H9 (cell line): ENCODE data around the gene ARHGAP26. TPM values are rescaled to one million over a fixed set of nuclear protein-coding genes. Genes with fewer than 3 reads are reported as not detected.

ENCODE experiments used
- DNase-seq: peaks from one replicate; pipeline ENCODE4 v3.0.0-alpha.2; 2017
- H2AFZ ChIP-seq: one replicate; pipeline ENCODE4 v1.6.1; 2013; ENCODE audit warnings: mild to moderate bottlenecking, low read length, control low read depth, moderate library complexity
- H2AK5ac ChIP-seq: 2 replicates; pipeline ENCODE4 v1.6.1; 2013; ENCODE audit warnings: low read length, control low read depth, mixed read lengths; ENCODE audit not compliant: insufficient read length
- H2BK120ac ChIP-seq: one replicate; pipeline ENCODE4 v1.6.1; 2013; ENCODE audit warnings: low read depth, mild to moderate bottlenecking, low read length, control low read depth, inconsistent platforms; ENCODE audit not compliant: poor library complexity, severe bottlenecking
- H2BK12ac ChIP-seq: 2 replicates; pipeline ENCODE4 v1.6.1; 2013; ENCODE audit warnings: low read length, control low read depth, mixed read lengths, low read depth; ENCODE audit not compliant: insufficient read length
- H2BK15ac ChIP-seq: 2 replicates; pipeline ENCODE4 v1.6.1; 2013; ENCODE audit warnings: low read depth, low read length, control low read depth
- H2BK20ac ChIP-seq: one replicate; pipeline ENCODE4 v1.6.1; 2013; ENCODE audit warnings: low read depth, mild to moderate bottlenecking, low read length, control low read depth, inconsistent platforms; ENCODE audit not compliant: poor library complexity, severe bottlenecking
- H2BK5ac ChIP-seq: 2 replicates; pipeline ENCODE4 v1.6.1; 2013; ENCODE audit warnings: low read length, control low read depth, mixed read lengths; ENCODE audit not compliant: insufficient read length
- H3K14ac ChIP-seq: 2 replicates; pipeline ENCODE4 v1.6.1; 2013; ENCODE audit warnings: low read length, control low read depth; ENCODE audit not compliant: insufficient read depth
- H3K18ac ChIP-seq: 2 replicates; pipeline ENCODE4 v1.6.1; 2013; ENCODE audit warnings: low read depth, mild to moderate bottlenecking, mixed read lengths, low read length, control low read depth; ENCODE audit not compliant: insufficient read length
- H3K23ac ChIP-seq: 2 replicates; pipeline ENCODE4 v1.6.1; 2013; ENCODE audit warnings: low read length, control low read depth, mixed read lengths, low read depth; ENCODE audit not compliant: insufficient read length
- H3K23me2 ChIP-seq: 2 replicates; pipeline ENCODE4 v1.6.1; 2013; ENCODE audit warnings: low read depth, mild to moderate bottlenecking, mixed read lengths, low read length, control low read depth; ENCODE audit not compliant: insufficient read length, poor library complexity, severe bottlenecking
- H3K27ac ChIP-seq: 2 replicates; pipeline ENCODE4 v1.5.1; 2013; ENCODE audit warnings: low read length, control low read depth, mixed read lengths, low read depth; ENCODE audit not compliant: insufficient read length
- H3K27me3 ChIP-seq: 2 replicates; pipeline ENCODE4 v1.6.1; 2013; ENCODE audit warnings: low read length, control low read depth, inconsistent platforms; ENCODE audit not compliant: insufficient read depth
- H3K4ac ChIP-seq: 2 replicates; pipeline ENCODE4 v1.6.1; 2013; ENCODE audit warnings: low read depth, mild to moderate bottlenecking, control low read depth, inconsistent platforms, low read length, moderate library complexity
- H3K4me1 ChIP-seq: 2 replicates; pipeline ENCODE4 v1.6.1; 2013; ENCODE audit warnings: low read length, control low read depth, inconsistent platforms; ENCODE audit not compliant: insufficient read depth
- H3K4me2 ChIP-seq: 2 replicates; pipeline ENCODE4 v1.6.1; 2013; ENCODE audit warnings: low read length, control low read depth, mixed read lengths; ENCODE audit not compliant: insufficient read length, insufficient read depth
- H3K56ac ChIP-seq: 2 replicates; pipeline ENCODE4 v1.6.1; 2013; ENCODE audit warnings: low read depth, mild to moderate bottlenecking, mixed read lengths, low read length, control low read depth; ENCODE audit not compliant: insufficient read length
- H3K79me1 ChIP-seq: 2 replicates; pipeline ENCODE4 v1.6.1; 2013; ENCODE audit warnings: low read depth, mild to moderate bottlenecking, moderate library complexity, low read length, control low read depth, inconsistent platforms; ENCODE audit not compliant: insufficient read depth, poor library complexity, severe bottlenecking
- H3K79me2 ChIP-seq: 2 replicates; pipeline ENCODE4 v1.6.1; 2013; ENCODE audit warnings: low read length, control low read depth, inconsistent platforms; ENCODE audit not compliant: insufficient read depth
- H3K9ac ChIP-seq: 2 replicates; pipeline ENCODE4 v1.6.1; 2013; ENCODE audit warnings: low read length, control low read depth, mixed read lengths; ENCODE audit not compliant: insufficient read length; ENCODE audit errors: extremely low read depth
- H3K9me3 ChIP-seq: one replicate; pipeline ENCODE4 v1.6.1; 2013; ENCODE audit warnings: low read depth, low read length, inconsistent platforms; ENCODE audit not compliant: control insufficient read depth
- H3T11ph ChIP-seq: one replicate; pipeline ENCODE4 v1.6.1; 2013; ENCODE audit warnings: mild to moderate bottlenecking, low read length, control low read depth, inconsistent platforms
- H4K20me1 ChIP-seq: one replicate; pipeline ENCODE4 v1.6.1; 2013; ENCODE audit not compliant: control insufficient read depth, insufficient read length, insufficient read depth
- H4K5ac ChIP-seq: 2 replicates; pipeline ENCODE4 v1.6.1; 2013; ENCODE audit warnings: low read depth, mild to moderate bottlenecking, mixed read lengths, low read length, control low read depth; ENCODE audit not compliant: insufficient read length
- H4K8ac ChIP-seq: replicated peaks from 2 replicates; pipeline ENCODE4 v1.6.1; 2013; ENCODE audit warnings: low read length, control low read depth, mixed read lengths, low read depth; ENCODE audit not compliant: insufficient read length
- H4K91ac ChIP-seq: 2 replicates; pipeline ENCODE4 v1.6.1; 2013; ENCODE audit warnings: low read depth, mild to moderate bottlenecking, moderate library complexity, mixed read lengths, low read length, control low read depth; ENCODE audit not compliant: insufficient read length
- H3K27ac Mint-ChIP-seq, 3 experiments: 2 replicates in 2 of 3; 3 replicates in 1 of 3; pipeline ENCODE4 v1.8.0; 2020 to 2021; ENCODE audit warnings: mixed read lengths in 3 of 3, mild to moderate bottlenecking in 1 of 3, moderate library complexity in 1 of 3
- H3K27me3 Mint-ChIP-seq: 2 replicates; pipeline ENCODE4 v1.8.0; 2021; ENCODE audit warnings: low read depth, mild to moderate bottlenecking, moderate library complexity, mixed read lengths
- H3K36me3 Mint-ChIP-seq, 3 experiments: 2 replicates in 2 of 3; 3 replicates in 1 of 3; pipeline ENCODE4 v1.8.0; 2020 to 2021; ENCODE audit warnings: low read depth in 3 of 3, mixed read lengths in 3 of 3; ENCODE audit not compliant: insufficient read depth in 1 of 3
- H3K4me1 Mint-ChIP-seq, 2 experiments: 2 replicates each; pipeline ENCODE4 v1.8.0; 2020; ENCODE audit warnings: mixed read lengths in 2 of 2
- H3K4me3 Mint-ChIP-seq, 2 experiments: 2 replicates in 1 of 2; 3 replicates in 1 of 2; pipeline ENCODE4 v1.8.0; 2020 to 2021; ENCODE audit warnings: mild to moderate bottlenecking in 2 of 2, mixed read lengths in 2 of 2, moderate library complexity in 1 of 2
- H3K9me3 Mint-ChIP-seq, 2 experiments: 2 replicates in 1 of 2; 3 replicates in 1 of 2; pipeline ENCODE4 v1.8.0; 2020; ENCODE audit warnings: mild to moderate bottlenecking in 2 of 2, mixed read lengths in 2 of 2, moderate library complexity in 1 of 2
- CTCF ChIP-seq: fragments of 200-600 bp; sonication (generic); conservative IDR thresholded peaks from 3 replicates; pipeline ENCODE4 v1.8.0; 2021; ENCODE audit warnings: antibody characterized with exemption, mild to moderate bottlenecking
- WGBS: extraction: QIAGEN DNeasy Blood & Tissue Kit; methylation state at CpG from one replicate; pipeline ENCODE4 v1.1.7; 2013; ENCODE audit warnings: missing lambda C conversion rate, low lambda C conversion rate, mixed read lengths; ENCODE audit not compliant: insufficient read length; ENCODE audit errors: extremely low coverage; 5-methylcytosine and 5-hydroxymethylcytosine counted together
- total RNA-seq: library from RNA; stranded (reverse); gene quantifications from 2 replicates; pipeline ENCODE4 v1.2.1, GENCODE V29; 2021

ARHGAP26 gene
- total RNA-seq, 1 experiment from 2014 or later: 13.8 TPM

- Histone ChIP-seq H3T11ph (no peak overlapping the region), H2BK20ac (no peak overlapping the region), H3K27me3 (no peaks in the 10 kb centered on the region), H4K20me1 (no peaks in the 10 kb centered on the region), H3K4me2 (no peak overlapping the region), H2BK120ac (no peak overlapping the region), H3K18ac (no peak overlapping the region), H2BK5ac (no peak overlapping the region), H2BK12ac (no peak overlapping the region), H3K23me2 (no peaks in the 10 kb centered on the region), H3K27ac (no peak overlapping the region), H2AK5ac (no peak overlapping the region), H3K14ac (no peak overlapping the region), H3K79me2 (no peaks in the 10 kb centered on the region), H3K9me3 (no peaks in the 10 kb centered on the region), H4K8ac (no peak overlapping the region), H2BK15ac (no peak overlapping the region), H3K4ac (no peak overlapping the region), H3K9ac (no peak overlapping the region), H4K5ac (no peak overlapping the region), H2AFZ (no peak overlapping the region), H3K23ac (no peak overlapping the region), H4K91ac (no peak overlapping the region), H3K56ac (no peak overlapping the region), H3K79me1 (peaks cover 2% of the 10 kb centered on the region), H3K4me1 (peaks cover 2% of the 10 kb centered on the region; the same call in 1 of the 2 replicates)
- no peak for DNase-seq
- peaks cover 0 to 1% (median 0%) of the 10 kb centered on the region in 3 experiments; a peak in 1 of 7 replicates for H3K36me3 Mint-ChIP-seq
- WGBS: no CpG with 5 or more reads among the region's 2 CpGs
- no peaks in the 10 kb centered on the region for H3K9me3 Mint-ChIP-seq
- H3K27me3 Mint-ChIP-seq: no peaks in the 10 kb centered on the region
- H3K4me1 Mint-ChIP-seq: peaks cover 23 to 28% of the 10 kb centered on the region in 2 experiments
- H3K4me3 Mint-ChIP-seq: no peak overlapping the region
- no peak overlapping the region; a peak in 1 of 7 replicates for H3K27ac Mint-ChIP-seq
- TF ChIP-seq CTCF: no peak
Measured at GRCh38 chr5:142815469-142815868, 45.3 kb downstream of the ARHGAP26 start.
